Measurements from ENCODE around the gene DUS4L.
A peak's percentile ranks its signal among the peaks of the same experiment; 100 is the strongest.
"Not testable (repeated sequence)": the region's sequence is repeated elsewhere in the genome, so short reads cannot be mapped to it uniquely, and the experiment has no call there.

The DUS4L gene, protein sequence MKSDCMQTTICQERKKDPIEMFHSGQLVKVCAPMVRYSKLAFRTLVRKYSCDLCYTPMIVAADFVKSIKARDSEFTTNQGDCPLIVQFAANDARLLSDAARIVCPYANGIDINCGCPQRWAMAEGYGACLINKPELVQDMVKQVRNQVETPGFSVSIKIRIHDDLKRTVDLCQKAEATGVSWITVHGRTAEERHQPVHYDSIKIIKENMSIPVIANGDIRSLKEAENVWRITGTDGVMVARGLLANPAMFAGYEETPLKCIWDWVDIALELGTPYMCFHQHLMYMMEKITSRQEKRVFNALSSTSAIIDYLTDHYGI
- 1.3 to 4.7 (median 3.9) reads per million in 9 experiments for total RNA-seq

DNA sequence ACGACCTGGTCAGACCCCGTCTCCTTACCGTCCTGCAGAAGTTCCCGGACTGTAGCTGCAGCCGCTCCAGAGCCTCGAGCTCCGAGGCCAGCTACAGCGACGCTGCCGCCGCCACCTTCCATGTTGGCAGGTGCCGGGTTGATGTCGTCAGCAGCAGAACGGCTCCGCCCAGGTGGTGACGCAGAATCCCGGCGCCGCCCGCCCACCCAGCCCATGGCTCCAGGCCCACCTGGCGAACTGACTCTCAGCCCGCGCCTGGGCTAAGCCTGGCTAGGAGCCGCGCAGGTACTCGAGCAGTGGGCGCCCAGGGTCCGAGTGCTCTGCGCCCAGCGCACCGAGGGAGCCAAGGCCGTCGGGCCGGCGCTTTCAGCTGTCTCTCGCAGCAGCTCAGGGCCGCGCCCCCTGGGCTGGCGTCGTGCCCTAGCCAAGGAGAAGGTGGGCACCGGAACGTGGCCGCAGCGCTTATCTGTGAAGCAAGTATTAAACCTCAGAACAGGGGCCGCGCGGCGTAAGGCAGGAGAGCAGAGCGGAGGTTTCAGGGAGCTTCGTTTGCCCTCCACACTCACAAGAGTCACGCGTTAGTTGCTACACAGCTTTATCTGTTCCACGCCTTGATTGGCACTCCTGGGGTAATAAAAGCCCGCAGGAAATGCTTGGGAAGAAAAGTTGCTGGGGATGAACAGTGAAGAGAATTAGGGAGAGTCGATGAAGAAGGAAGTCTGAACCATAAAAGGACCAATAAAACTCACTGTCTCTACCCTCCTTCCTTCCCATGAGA lies at the start of gene DUS4L, which contains the start of gene COG5:
Gene DUS4L, plus strand, starts transcription at position 197 of the 778 bp plus-strand sequence. CDS start 3,100 bp downstream, outside the sequence.
Gene COG5, minus strand, starts transcription at position 146 of the 778 bp plus-strand sequence. Its CDS starts 24 bp downstream, at position 122.
- H3K27me3 Mint-ChIP-seq = no peaks in the 10 kb centered on the region
- peak within 1 kb of the TSS; percentile 85 to 88 for H3K4me3 Mint-ChIP-seq
- peaks cover 3% of the 10 kb centered on the region for H3K36me3 Mint-ChIP-seq (ENCODE audit: insufficient read depth)
- ATAC-seq (replicated peaks) (peak; percentile 88), DNase-seq (peak; percentile 77 to 85 (median 80))
- H3K27ac Mint-ChIP-seq = peak within 1 kb of the TSS; percentile 93 to 97
- H3K9me3 Mint-ChIP-seq = no peaks in the 10 kb centered on the region
- peaks cover 40 to 55% of the 10 kb centered on the region in 2 donors for H3K4me1 Mint-ChIP-seq (ENCODE audit: low read depth in 2 of 2)

- ATAC-seq (replicated peaks) (no peak), DNase-seq (no peak)
- Mint-ChIP-seq H3K4me3 (no peak overlapping the region), H3K27ac (no peak overlapping the region), H3K4me1 (ENCODE audit: low read depth in 2 of 2) (peaks cover 9 to 15% of the 10 kb centered on the region in 2 donors), H3K27me3 (no peaks in the 10 kb centered on the region), H3K36me3 (ENCODE audit: insufficient read depth) (peaks cover 34% of the 10 kb centered on the region), H3K9me3 (peaks cover 0 to 2% of the 10 kb centered on the region in 2 donors)
These were observed 37.1 kb upstream of the DUS4L start for GRCh38 chr7:107526672-107527071.

GRCh38 chr7:107527196-107527595 lies 36.6 kb upstream of the DUS4L start:
- Mint-ChIP-seq H3K27ac (no peak overlapping the region), H3K36me3 (ENCODE audit: insufficient read depth) (peaks cover 30% of the 10 kb centered on the region), H3K4me3 (no peak overlapping the region), H3K9me3 (no peaks in the 10 kb centered on the region), H3K4me1 (ENCODE audit: low read depth in 2 of 2) (peaks cover 6 to 12% of the 10 kb centered on the region in 2 donors), H3K27me3 (no peaks in the 10 kb centered on the region)
- DNase-seq = no peak
- ATAC-seq (replicated peaks) = no peak

DNA sequence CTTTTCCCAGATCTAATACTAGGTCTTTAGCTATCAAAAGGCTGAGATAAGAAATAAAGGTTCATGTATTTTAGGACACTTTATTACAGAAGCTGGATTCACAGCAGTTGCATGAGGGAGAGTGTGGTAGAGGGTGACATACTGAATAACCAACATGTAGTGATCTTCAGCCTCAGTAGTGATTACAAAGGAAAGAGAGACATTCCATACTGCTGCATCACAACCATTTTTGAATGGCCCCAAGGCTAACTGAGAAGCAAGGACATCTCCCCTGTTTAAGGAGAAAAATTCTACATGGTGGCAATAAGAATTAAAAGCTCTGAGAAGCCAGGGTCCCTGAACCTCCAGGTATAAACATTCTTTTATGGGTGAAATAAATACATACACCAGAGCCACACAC lies 35.3 kb upstream of the DUS4L start:
- Mint-ChIP-seq H3K36me3 (ENCODE audit: insufficient read depth) (peaks cover 25% of the 10 kb centered on the region), H3K27me3 (no peaks in the 10 kb centered on the region), H3K4me1 (ENCODE audit: low read depth in 2 of 2) (peaks cover 11 to 19% of the 10 kb centered on the region in 2 donors), H3K4me3 (no peak overlapping the region), H3K27ac (no peak overlapping the region), H3K9me3 (no peaks in the 10 kb centered on the region)
- ATAC-seq (replicated peaks) = no peak
- no peak for DNase-seq

- no peak for DNase-seq
These were observed 33.0 kb upstream of the DUS4L start for GRCh38 chr7:107530751-107531150.

GRCh38 chr7:107534139-107534538 lies 29.6 kb upstream of the DUS4L start:
- no peak overlapping the region for H3K4me3 Mint-ChIP-seq

More at GRCh38 chr7:107530751-107531150, 33.0 kb upstream of the DUS4L start:
- no peaks in the 10 kb centered on the region for H3K9me3 Mint-ChIP-seq
- no peak overlapping the region for H3K4me3 Mint-ChIP-seq
- H3K27me3 Mint-ChIP-seq = no peaks in the 10 kb centered on the region
- H3K4me1 Mint-ChIP-seq (ENCODE audit: low read depth in 2 of 2) = peaks cover 19 to 31% of the 10 kb centered on the region in 2 donors
- ATAC-seq (replicated peaks) = no peak
- no peak overlapping the region for H3K27ac Mint-ChIP-seq
- peaks cover 17% of the 10 kb centered on the region for H3K36me3 Mint-ChIP-seq (ENCODE audit: insufficient read depth)

GRCh38 chr7:107537228-107537627 lies 26.5 kb upstream of the DUS4L start:
- H3K9me3 Mint-ChIP-seq; H3K27me3 Mint-ChIP-seq; DNase-seq; ATAC-seq (replicated peaks); H3K4me3 Mint-ChIP-seq: not testable (repeated sequence)
- peak overlapping the region in 1 of 2 donors; percentile 44 for H3K27ac Mint-ChIP-seq
- peaks cover 15 to 40% of the 10 kb centered on the region in 2 donors for H3K4me1 Mint-ChIP-seq (ENCODE audit: low read depth in 2 of 2)
- peaks cover 18% of the 10 kb centered on the region for H3K36me3 Mint-ChIP-seq (ENCODE audit: insufficient read depth)

More at GRCh38 chr7:107534139-107534538, 29.6 kb upstream of the DUS4L start:
- Mint-ChIP-seq H3K27ac (peak overlapping the region in 1 of 2 donors; percentile 36), H3K36me3 (ENCODE audit: insufficient read depth) (peaks cover 12% of the 10 kb centered on the region), H3K27me3 (no peaks in the 10 kb centered on the region), H3K4me1 (ENCODE audit: low read depth in 2 of 2) (peaks cover 15 to 38% of the 10 kb centered on the region in 2 donors), H3K9me3 (no peaks in the 10 kb centered on the region)
- DNase-seq (no peak), ATAC-seq (replicated peaks) (no peak)

GRCh38 chr7:107538001-107538400 lies 25.8 kb upstream of the DUS4L start:
- Mint-ChIP-seq H3K4me3 (no peak overlapping the region), H3K27ac (no peak overlapping the region), H3K36me3 (ENCODE audit: insufficient read depth) (peaks cover 24% of the 10 kb centered on the region), H3K27me3 (no peaks in the 10 kb centered on the region), H3K4me1 (ENCODE audit: low read depth in 2 of 2) (peaks cover 13 to 40% of the 10 kb centered on the region in 2 donors), H3K9me3 (peaks cover 0 to under 1% of the 10 kb centered on the region in 2 donors)
- DNase-seq = no peak
- ATAC-seq (replicated peaks) = no peak

GRCh38 chr7:107543338-107543993 lies 20.3 kb upstream of the DUS4L start:
- DNase-seq (no peak), ATAC-seq (replicated peaks) (no peak)
- Mint-ChIP-seq H3K9me3 (peaks cover 3 to 9% of the 10 kb centered on the region in 2 donors), H3K36me3 (ENCODE audit: insufficient read depth) (peaks cover 54% of the 10 kb centered on the region), H3K27me3 (no peaks in the 10 kb centered on the region), H3K27ac (peak overlapping the region in 1 of 2 donors; percentile 35), H3K4me3 (no peak overlapping the region), H3K4me1 (ENCODE audit: low read depth in 2 of 2) (peaks cover 2 to 19% of the 10 kb centered on the region in 2 donors)

DNA sequence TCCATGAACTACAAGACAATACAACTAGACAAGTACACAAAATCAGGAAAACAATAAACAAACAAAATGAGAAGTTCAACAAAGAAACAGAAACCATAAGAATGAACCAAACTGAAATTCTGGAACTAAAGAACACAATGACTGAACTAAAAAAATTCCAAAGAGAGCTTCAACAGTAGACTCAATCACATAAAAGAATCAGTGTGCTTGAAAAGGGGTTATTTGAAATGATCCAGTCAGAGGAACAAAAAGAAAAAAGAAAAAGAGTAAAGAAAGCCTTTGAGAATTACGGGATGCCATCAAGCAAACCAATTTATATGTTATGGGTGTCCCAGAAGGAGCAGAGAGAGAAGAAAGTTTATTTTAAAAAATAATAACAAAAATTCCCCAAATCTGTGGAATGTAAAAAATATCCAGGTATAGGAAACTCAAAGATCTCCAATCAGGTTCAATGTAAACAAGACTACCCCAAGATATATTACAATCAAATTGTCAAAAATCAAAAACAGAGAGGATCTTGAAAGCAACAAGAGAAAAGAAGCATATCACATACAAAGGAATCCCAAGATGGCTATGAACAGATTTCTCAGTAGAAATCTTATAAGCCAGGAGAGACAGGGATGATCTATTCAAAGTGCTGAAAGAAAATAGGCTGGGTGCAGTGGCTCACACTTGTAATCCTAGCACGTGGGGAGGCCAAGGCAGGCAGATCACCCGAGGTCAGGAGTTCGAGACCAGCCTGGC lies 18.8 kb upstream of the DUS4L start:
- no peak overlapping the region for H3K4me3 Mint-ChIP-seq
- H3K27me3 Mint-ChIP-seq = no peaks in the 10 kb centered on the region
- peaks cover 52% of the 10 kb centered on the region for H3K36me3 Mint-ChIP-seq (ENCODE audit: insufficient read depth)
- peaks cover 6 to 21% of the 10 kb centered on the region in 2 donors for H3K4me1 Mint-ChIP-seq (ENCODE audit: low read depth in 2 of 2)
- H3K27ac Mint-ChIP-seq = no peak overlapping the region
- DNase-seq (no peak), ATAC-seq (replicated peaks) (no peak)
- peaks cover 3 to 9% of the 10 kb centered on the region in 2 donors for H3K9me3 Mint-ChIP-seq

- ATAC-seq (replicated peaks) (no peak), DNase-seq (no peak)
- Mint-ChIP-seq H3K9me3 (no peaks in the 10 kb centered on the region), H3K27me3 (no peaks in the 10 kb centered on the region), H3K4me3 (no peak overlapping the region), H3K27ac (no peak overlapping the region), H3K36me3 (ENCODE audit: insufficient read depth) (peaks cover 42% of the 10 kb centered on the region), H3K4me1 (ENCODE audit: low read depth in 2 of 2) (peaks cover 15 to 40% of the 10 kb centered on the region in 2 donors)
These were observed 11.8 kb upstream of the DUS4L start for GRCh38 chr7:107551936-107552335.

- peaks cover 42% of the 10 kb centered on the region for H3K36me3 Mint-ChIP-seq (ENCODE audit: insufficient read depth)
- no peak overlapping the region for H3K4me3 Mint-ChIP-seq
- DNase-seq (no peak), ATAC-seq (replicated peaks) (no peak)
- H3K27ac Mint-ChIP-seq = no peak overlapping the region
- peaks cover 23 to 45% of the 10 kb centered on the region in 2 donors for H3K4me1 Mint-ChIP-seq (ENCODE audit: low read depth in 2 of 2)
- H3K27me3 Mint-ChIP-seq = no peaks in the 10 kb centered on the region
- H3K9me3 Mint-ChIP-seq = no peaks in the 10 kb centered on the region
These were observed 7.9 kb upstream of the DUS4L start for GRCh38 chr7:107555893-107556292.
